ENCODE measurements around the gene ZMAT1. TPM values are rescaled to one million over a fixed set of nuclear protein-coding genes. Genes with fewer than 3 reads are reported as not detected.
"Not testable (repeated sequence)": the region's sequence is repeated elsewhere in the genome, so short reads cannot be mapped to it uniquely, and the experiment has no call there.

ZMAT1 gene
- 1 to 10 TPM; 1.4 to 1.9 TPM for total RNA-seq

- POLR2A ChIA-PET, result interaction anchor here (0.7 to 1.5 kb wide), 6 partner anchors 224 to 644 kb away, joined by 3 to 10 read pairs (median 4); partner anchors contain the start of genes ARMCX4, BEX5, RPL36A and TIMM8A
- CTCF ChIA-PET, result no interaction called here
Observed at GRCh38 chrX:101931488-101932248, at the start of gene ZMAT1. Gene ZMAT1 (minus strand): TSS chrX:101932027. CDS start chrX:101932008, 19 bp downstream.

- CTCF ChIA-PET, result no interaction called here
- POLR2A ChIA-PET, result no interaction called here
Observed at GRCh38 chrX:101977106-101977505, 45.3 kb upstream of the ZMAT1 start.

- ChIA-PET POLR2A (no interaction called here), CTCF (no interaction called here)
Observed at GRCh38 chrX:101973066-101973465, 41.2 kb upstream of the ZMAT1 start.

GRCh38 chrX:101964923-101965539, 33.2 kb upstream of the ZMAT1 start:
- POLR2A ChIA-PET, CTCF ChIA-PET: not testable (repeated sequence)

GRCh38 chrX:101958139-101958538, 26.3 kb upstream of the ZMAT1 start:
- CTCF ChIA-PET, result no interaction called here
- POLR2A ChIA-PET, result no interaction called here

- CTCF ChIA-PET, result no interaction called here
Observed at GRCh38 chrX:101957174-101957573, 25.3 kb upstream of the ZMAT1 start.

GRCh38 chrX:101956556-101956955, 24.7 kb upstream of the ZMAT1 start:
- POLR2A ChIA-PET, result no interaction called here

More at GRCh38 chrX:101957174-101957573, 25.3 kb upstream of the ZMAT1 start:
- POLR2A ChIA-PET, result no interaction called here

GRCh38 chrX:101950581-101950980, 18.8 kb upstream of the ZMAT1 start:
- POLR2A ChIA-PET, result no interaction called here
- CTCF ChIA-PET, result no interaction called here

More at GRCh38 chrX:101956556-101956955, 24.7 kb upstream of the ZMAT1 start:
- CTCF ChIA-PET, result no interaction called here

- ChIA-PET POLR2A (interaction anchor here (0.7 to 1.5 kb wide), 6 partner anchors 223 to 644 kb away, joined by 3 to 10 read pairs (median 4); partner anchors contain the start of genes ARMCX4, BEX5, RPL36A and TIMM8A), CTCF (interaction anchor here (0.7 kb wide), 1 partner anchor 28 kb away, joined by 3 read pairs; no protein-coding TSS in a partner anchor)
Observed at GRCh38 chrX:101932249-101932570, 383 bp upstream of the ZMAT1 start.

- CTCF ChIA-PET, result no interaction called here
- POLR2A ChIA-PET, result interaction anchor here (1.1 to 1.5 kb wide), 2 partner anchors 224 to 446 kb away, joined by 3 read pairs; partner anchors contain the start of genes ARMCX4 and BEX5
Observed at GRCh38 chrX:101931136-101931487, 715 bp downstream of the ZMAT1 start.

GRCh38 chrX:101925733-101926132, 6.1 kb downstream of the ZMAT1 start:
- POLR2A ChIA-PET, result no interaction called here
- CTCF ChIA-PET, result no interaction called here

- POLR2A ChIA-PET, result no interaction called here
- CTCF ChIA-PET, result no interaction called here
Observed at GRCh38 chrX:101918751-101919150, 13.1 kb downstream of the ZMAT1 start.

- ChIA-PET CTCF (no interaction called here), POLR2A (no interaction called here)
Observed at GRCh38 chrX:101906136-101906796, 25.6 kb downstream of the ZMAT1 start.

- ChIA-PET POLR2A (no interaction called here), CTCF (no interaction called here)
Observed at GRCh38 chrX:101904996-101905395, 26.8 kb downstream of the ZMAT1 start.

Other genes starting within 250 kb of the ZMAT1 start
- not detected for gene TCEAL2, start 193.7 kb upstream of the ZMAT1 start, total RNA-seq
- not detected for gene TCEAL6, start 210.5 kb upstream of the ZMAT1 start, total RNA-seq
- 1 to 10 TPM; 1.4 to 2.8 TPM for gene BEX5, start 223.9 kb upstream of the ZMAT1 start, total RNA-seq

Measured in activated CD8-positive, alpha-beta memory T cell treated with anti-CD3 and anti-CD28 coated beads for 36 hours (primary cell).